Hepatocyte (in vitro differentiated cells): Measurements from ENCODE around the gene RASA3. TPM values are rescaled to one million over a fixed set of nuclear protein-coding genes. Genes with fewer than 3 reads are reported as not detected.

Experiments
- DNase-seq: peaks from one replicate; pipeline ENCODE4 v3.0.0-alpha.2; 2016; ENCODE audit warnings: low spot score
- H2AFZ ChIP-seq: fragments of 200-600 bp; sonication (generic); 2 replicates; pipeline ENCODE4 v1.6.0; 2016; ENCODE audit warnings: antibody characterized with exemption, mild to moderate bottlenecking
- H3K27ac ChIP-seq: fragments of 200-600 bp; sonication (generic); 2 replicates; pipeline ENCODE4 v1.5.1; 2016; ENCODE audit warnings: mild to moderate bottlenecking
- H3K27me3 ChIP-seq: fragments of 200-600 bp; sonication (generic); 2 replicates; pipeline ENCODE4 v1.6.1; 2016
- H3K36me3 ChIP-seq: fragments of 200-600 bp; sonication (generic); replicated peaks from 2 replicates; pipeline ENCODE4 v1.5.1; 2016; ENCODE audit warnings: low read depth; ENCODE audit not compliant: insufficient read depth
- H3K4me1 ChIP-seq: fragments of 200-600 bp; sonication (generic); 2 replicates; pipeline ENCODE4 v1.5.1; 2016; ENCODE audit warnings: mild to moderate bottlenecking, moderate library complexity; ENCODE audit not compliant: insufficient read depth
- H3K4me2 ChIP-seq: fragments of 200-600 bp; sonication (generic); 2 replicates; pipeline ENCODE4 v1.6.0; 2016
- H3K4me3 ChIP-seq: fragments of 200-600 bp; sonication (generic); 2 replicates; pipeline ENCODE4 v1.5.1; 2016; ENCODE audit warnings: mild to moderate bottlenecking
- H3K79me2 ChIP-seq: fragments of 200-600 bp; sonication (generic); 2 replicates; pipeline ENCODE4 v1.6.0; 2017; ENCODE audit warnings: mild to moderate bottlenecking
- H3K9me2 ChIP-seq: fragments of 200-600 bp; sonication (generic); replicated peaks from 2 replicates; pipeline ENCODE4 v1.6.0; 2017; ENCODE audit warnings: mild to moderate bottlenecking; ENCODE audit not compliant: insufficient read depth
- H3K9me3 ChIP-seq: fragments of 200-600 bp; sonication (generic); 2 replicates; pipeline ENCODE4 v1.5.1; 2016; ENCODE audit warnings: low read depth, mild to moderate bottlenecking
- H4K20me1 ChIP-seq: fragments of 200-600 bp; sonication (generic); 2 replicates; pipeline ENCODE4 v1.6.0; 2016; ENCODE audit warnings: mild to moderate bottlenecking; ENCODE audit not compliant: insufficient read depth, poor library complexity, severe bottlenecking
- EZH2 ChIP-seq: fragments of 200-600 bp; sonication (generic); IDR thresholded peaks from 2 replicates; pipeline ENCODE4 v1.6.1; 2016; ENCODE audit warnings: antibody characterized with exemption, mild to moderate bottlenecking, borderline replicate concordance
- EZH2phosphoT487 ChIP-seq: fragments of 200-600 bp; sonication (generic); IDR thresholded peaks from one replicate; pipeline ENCODE4 v1.6.1; 2018; ENCODE audit warnings: antibody characterized with exemption, mild to moderate bottlenecking, low read depth, moderate library complexity; ENCODE audit not compliant: unreplicated experiment, severe bottlenecking
- WGBS: methylation state at CpG from one replicate; pipeline ENCODE4 v1.1.6; 2016; ENCODE audit warnings: low lambda C conversion rate; ENCODE audit errors: missing lambda C conversion rate; 5-methylcytosine and 5-hydroxymethylcytosine counted together
- polyA plus RNA-seq: library from polyadenylated mRNA; unstranded; fragments of >200 nt; fragmentation: Nextera tagmentation; extraction: Ambion mirVana; gene quantifications from 2 replicates; pipeline ENCODE4 v1.2.1, GENCODE V29; 2016
- total RNA-seq: library from RNA; depleted of rRNA; stranded (reverse); fragments of >200 nt; gene quantifications from 2 replicates; pipeline ENCODE4 v1.2.3, GENCODE V29; 2014
- TF ChIP-seq, protein P1 (sequence below): fragments of 200-600 bp; sonication (generic); IDR thresholded peaks from 2 replicates; pipeline ENCODE4 v1.5.1; 2016; ENCODE audit warnings: antibody characterized with exemption, mild to moderate bottlenecking; ENCODE audit not compliant: poor library complexity

The RASA3 gene
- total and polyA plus RNA-seq, 2 experiments from 2014 or later = 5.6 to 6.1 TPM

GRCh38 chr13:114073881-114074612, 58.4 kb downstream of the RASA3 start:
- DNase-seq = no peak
- no peak overlapping the region for H3K4me3 ChIP-seq
- no peaks in the 10 kb centered on the region for H3K79me2 ChIP-seq
- no peak overlapping the region for H2AFZ ChIP-seq
- no peak overlapping the region for H3K27ac ChIP-seq
- WGBS = 97% methylated on average over 21 of the region's 22 CpGs
- TF ChIP-seq, protein P1, sequence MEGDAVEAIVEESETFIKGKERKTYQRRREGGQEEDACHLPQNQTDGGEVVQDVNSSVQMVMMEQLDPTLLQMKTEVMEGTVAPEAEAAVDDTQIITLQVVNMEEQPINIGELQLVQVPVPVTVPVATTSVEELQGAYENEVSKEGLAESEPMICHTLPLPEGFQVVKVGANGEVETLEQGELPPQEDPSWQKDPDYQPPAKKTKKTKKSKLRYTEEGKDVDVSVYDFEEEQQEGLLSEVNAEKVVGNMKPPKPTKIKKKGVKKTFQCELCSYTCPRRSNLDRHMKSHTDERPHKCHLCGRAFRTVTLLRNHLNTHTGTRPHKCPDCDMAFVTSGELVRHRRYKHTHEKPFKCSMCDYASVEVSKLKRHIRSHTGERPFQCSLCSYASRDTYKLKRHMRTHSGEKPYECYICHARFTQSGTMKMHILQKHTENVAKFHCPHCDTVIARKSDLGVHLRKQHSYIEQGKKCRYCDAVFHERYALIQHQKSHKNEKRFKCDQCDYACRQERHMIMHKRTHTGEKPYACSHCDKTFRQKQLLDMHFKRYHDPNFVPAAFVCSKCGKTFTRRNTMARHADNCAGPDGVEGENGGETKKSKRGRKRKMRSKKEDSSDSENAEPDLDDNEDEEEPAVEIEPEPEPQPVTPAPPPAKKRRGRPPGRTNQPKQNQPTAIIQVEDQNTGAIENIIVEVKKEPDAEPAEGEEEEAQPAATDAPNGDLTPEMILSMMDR = no peak
- TF ChIP-seq EZH2phosphoT487 = no peak
- no peak for TF ChIP-seq EZH2
- H3K4me1 ChIP-seq = peaks cover 10% of the 10 kb centered on the region
- no peaks in the 10 kb centered on the region for H4K20me1 ChIP-seq
- H3K27me3 ChIP-seq = no peaks in the 10 kb centered on the region
- H3K9me2 ChIP-seq = no peaks in the 10 kb centered on the region
- H3K4me2 ChIP-seq = no peak overlapping the region
- H3K9me3 ChIP-seq = no peaks in the 10 kb centered on the region
- no peaks in the 10 kb centered on the region for H3K36me3 ChIP-seq

DNA sequence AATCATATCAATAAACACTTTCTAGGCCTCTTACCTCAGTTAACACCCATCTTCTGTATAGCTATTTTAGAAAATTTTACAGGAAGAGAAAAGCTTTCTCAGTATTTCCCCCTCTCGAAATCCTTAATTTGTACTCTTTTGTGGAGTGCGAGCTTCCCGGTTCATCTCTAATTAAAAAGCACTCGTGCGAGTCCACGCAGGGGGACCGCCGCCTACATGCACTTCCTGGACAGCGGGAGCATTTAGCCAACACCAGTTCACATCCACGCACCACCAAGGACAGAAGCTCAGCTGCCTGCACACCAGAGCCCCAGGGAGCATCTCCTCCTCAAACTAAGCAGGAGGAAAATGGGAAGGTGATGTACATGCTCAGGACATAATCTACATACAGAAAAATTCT, 60.0 kb downstream of the RASA3 start:
- Histone ChIP-seq H3K4me3 (no peak overlapping the region), H3K27me3 (no peaks in the 10 kb centered on the region), H3K9me2 (no peaks in the 10 kb centered on the region), H3K79me2 (no peaks in the 10 kb centered on the region), H3K9me3 (no peaks in the 10 kb centered on the region), H3K4me2 (no peak overlapping the region), H3K36me3 (no peaks in the 10 kb centered on the region), H4K20me1 (no peaks in the 10 kb centered on the region), H3K4me1 (peaks cover 6% of the 10 kb centered on the region), H2AFZ (no peak overlapping the region), H3K27ac (no peak overlapping the region)
- no peak for DNase-seq
- WGBS = 91% methylated on average over 10 of the region's 10 CpGs
- no peak for TF ChIP-seq EZH2phosphoT487

DNA sequence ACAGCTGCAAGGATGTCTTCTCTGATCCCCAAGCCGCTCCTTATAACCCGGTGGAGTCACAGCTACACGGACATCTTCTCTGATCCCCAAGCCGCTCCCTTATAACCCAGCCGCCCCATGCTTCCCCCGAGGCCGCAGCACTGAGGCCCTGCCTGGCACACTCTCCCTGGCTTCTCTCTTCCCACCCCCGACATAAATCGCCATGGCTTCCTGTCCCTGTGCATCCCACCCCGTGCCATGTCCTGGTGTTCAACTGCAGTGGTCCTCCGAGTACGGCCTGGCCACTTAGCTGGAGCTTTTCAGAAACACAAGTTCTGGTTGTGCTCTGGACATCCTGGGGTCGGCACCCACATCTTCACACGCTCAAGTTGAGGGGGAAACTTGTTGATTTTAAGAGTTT, 60.4 kb downstream of the RASA3 start:
- H3K4me2 ChIP-seq = no peak overlapping the region
- 83% methylated on average over 14 of the region's 14 CpGs for WGBS

GRCh38 chr13:114071410-114071809, 61.0 kb downstream of the RASA3 start:
- Histone ChIP-seq H3K27ac (no peak overlapping the region), H3K27me3 (no peaks in the 10 kb centered on the region), H4K20me1 (no peaks in the 10 kb centered on the region), H2AFZ (no peak overlapping the region), H3K4me2 (no peak overlapping the region), H3K36me3 (no peaks in the 10 kb centered on the region), H3K79me2 (no peaks in the 10 kb centered on the region), H3K4me1 (peaks cover 6% of the 10 kb centered on the region), H3K9me2 (no peaks in the 10 kb centered on the region), H3K9me3 (no peaks in the 10 kb centered on the region), H3K4me3 (no peak overlapping the region)
- TF ChIP-seq, protein P1 = no peak
- TF ChIP-seq EZH2phosphoT487 (no peak), EZH2 (no peak)
- no peak for DNase-seq
- 84% methylated on average over 10 of the region's 10 CpGs for WGBS

More for the DNA sequence above, 60.4 kb downstream of the RASA3 start:
- Histone ChIP-seq H3K27me3 (no peaks in the 10 kb centered on the region), H3K4me1 (peaks cover 6% of the 10 kb centered on the region), H3K4me3 (no peak overlapping the region), H3K79me2 (no peaks in the 10 kb centered on the region), H2AFZ (no peak overlapping the region), H3K36me3 (no peaks in the 10 kb centered on the region), H4K20me1 (no peaks in the 10 kb centered on the region), H3K27ac (no peak overlapping the region), H3K9me3 (no peaks in the 10 kb centered on the region), H3K9me2 (no peaks in the 10 kb centered on the region)
- DNase-seq = no peak
- TF ChIP-seq, protein P1 = no peak
- TF ChIP-seq EZH2 = no peak
- no peak for TF ChIP-seq EZH2phosphoT487
